Stimulated activated CD8-positive, alpha-beta memory T cell treated with anti-CD3 and anti-CD28 coated beads, Interleukin-12 subunit alpha, Interleukin-12 subunit beta, amount 100 ng/mL, for 4 hours (primary cell): ENCODE results near the gene TOPORS.

ENCODE experiments used
- DNase-seq: peaks from one replicate; pipeline ENCODE4 v3.0.0-alpha.2; 2020; ENCODE audit warnings: low read depth

Gene TOPORS

DNA sequence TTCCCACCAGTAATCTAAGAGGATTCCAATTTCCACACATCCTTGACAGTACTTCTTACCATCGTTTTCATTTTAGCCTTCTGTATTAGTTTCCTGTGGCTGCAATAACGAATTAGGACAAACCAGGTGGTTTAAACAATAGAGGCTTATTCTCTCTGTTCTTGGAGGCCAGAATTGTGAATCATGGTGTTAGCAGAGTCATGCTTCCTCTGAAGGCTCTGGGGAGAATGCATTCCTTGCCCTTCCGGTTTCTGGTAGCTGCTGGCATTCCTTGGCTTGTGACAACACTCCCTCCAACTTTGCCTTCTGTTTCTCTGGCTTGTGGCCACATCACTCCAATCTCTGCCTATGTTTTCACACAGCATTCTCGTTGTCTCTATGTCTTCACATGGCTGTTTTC is 49.9 kb downstream of the TOPORS start:
- DNase-seq: no peak

DNA sequence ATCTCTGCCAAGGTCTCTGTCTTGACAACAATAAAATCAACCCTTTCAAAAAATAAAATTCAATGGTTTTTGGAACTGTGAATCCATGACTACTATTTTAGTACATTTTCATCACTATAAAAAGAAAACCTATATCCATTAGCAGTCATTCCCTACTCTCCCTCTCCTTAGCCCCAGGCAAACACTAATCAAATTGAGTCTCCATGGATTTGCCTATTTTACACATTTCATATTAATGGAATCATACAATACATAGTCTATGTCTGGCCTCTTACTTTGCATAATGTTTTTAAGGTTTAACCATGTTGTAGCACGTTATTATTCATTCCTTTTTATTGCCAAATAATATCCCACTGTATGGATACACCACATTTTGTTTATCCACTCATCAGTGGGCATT is 50.5 kb downstream of the TOPORS start:
- DNase-seq: no peak

GRCh38 chr9:32500768-32501167 is 51.6 kb downstream of the TOPORS start:
- DNase-seq: no peak

DNA sequence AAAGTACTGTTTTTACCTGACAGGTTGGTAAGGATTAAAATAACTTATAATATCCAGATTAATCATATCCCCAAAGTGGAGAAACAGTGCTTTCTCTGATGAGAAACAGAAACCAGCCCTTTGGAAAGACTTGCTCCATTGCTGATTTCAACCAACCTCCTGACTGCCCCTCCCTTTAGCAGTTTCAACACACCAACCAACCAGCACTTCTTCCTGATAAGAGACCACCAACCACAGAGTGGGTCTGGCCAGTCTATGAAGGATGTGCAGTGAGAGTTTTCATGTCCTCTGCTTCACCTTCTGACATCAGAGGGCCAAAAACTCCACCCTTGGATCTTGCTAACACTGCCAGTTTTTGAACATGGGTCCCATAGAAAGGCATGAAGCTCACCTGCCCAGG is 54.5 kb downstream of the TOPORS start:
- DNase-seq: no peak

- DNase-seq: no peak
Observed at GRCh38 chr9:32490601-32491000, 61.8 kb downstream of the TOPORS start.
